MCF 10A (cell line): Measurements from ENCODE around the gene TAB2. TPM values are rescaled to one million over a fixed set of nuclear protein-coding genes. Genes with fewer than 3 reads are reported as not detected.

Source experiments
- BruUV-seq: library from RNA; stranded (reverse); fragments of 400-500 nt; replicated peaks from 2 replicates; lab custom pipeline; 2021; lab: Mats Ljungman, UMichigan
- CTCF ChIA-PET: fragments of 300-600 bp; sonication (Branson Sonifier 250); formaldehyde crosslinking; extraction: SDS; loops from one replicate; lab custom pipeline; 2021; ENCODE audit warnings: antibody characterized with exemption, inconsistent platforms; lab: Yijun Ruan, JAX
- POLR2A ChIA-PET: fragments of 300-600, 350-650 bp; sonication (Branson Sonifier 250); formaldehyde crosslinking; extraction: SDS; loops from one replicate; lab custom pipeline; 2020; ENCODE audit warnings: antibody characterized with exemption, inconsistent platforms; lab: Yijun Ruan, JAX
- DNase-seq: peaks from one replicate; pipeline ENCODE4 v3.0.0-alpha.2; 2018; ENCODE audit not compliant: unreplicated experiment
- H3K27ac Mint-ChIP-seq: one replicate; pipeline ENCODE4 v1.8.0; 2022; ENCODE audit warnings: mild to moderate bottlenecking, low read depth, mixed read lengths; ENCODE audit not compliant: unreplicated experiment
- H3K27me3 Mint-ChIP-seq: one replicate; pipeline ENCODE4 v1.8.0; 2022; ENCODE audit warnings: mixed read lengths; ENCODE audit not compliant: insufficient read depth, unreplicated experiment
- H3K36me3 Mint-ChIP-seq: one replicate; pipeline ENCODE4 v1.8.0; 2022; ENCODE audit warnings: mild to moderate bottlenecking, moderate library complexity, mixed read lengths; ENCODE audit not compliant: insufficient read depth, unreplicated experiment
- H3K4me1 Mint-ChIP-seq: one replicate; pipeline ENCODE4 v1.8.0; 2022; ENCODE audit warnings: mixed read lengths; ENCODE audit not compliant: insufficient read depth, unreplicated experiment
- H3K4me3 Mint-ChIP-seq: one replicate; pipeline ENCODE4 v1.8.0; 2022; ENCODE audit warnings: mild to moderate bottlenecking, moderate library complexity, mixed read lengths; ENCODE audit not compliant: unreplicated experiment
- H3K9me3 Mint-ChIP-seq: one replicate; pipeline ENCODE4 v1.8.0; 2022; ENCODE audit warnings: mixed read lengths; ENCODE audit not compliant: unreplicated experiment
- intact Hi-C: fragments of 100-400 bp; cut with micrococcal nuclease; formaldehyde crosslinking; loops from 2 replicates; pipeline ENCODE4 v1.14.1; 2022
- total RNA-seq: library from RNA; stranded (reverse); gene quantifications from 2 replicates; pipeline ENCODE4 v1.2.3, GENCODE V29; 2022
- TF ChIP-seq, protein P1 (sequence below): fragments of 200-600 bp; IDR thresholded peaks from one replicate; pipeline ENCODE4 v1.8.0; 2022; ENCODE audit warnings: antibody characterized with exemption, mild to moderate bottlenecking; ENCODE audit not compliant: unreplicated experiment

The TAB2 gene
- total RNA-seq, 1 experiment from 2014 or later, result 76.4 TPM

DNA sequence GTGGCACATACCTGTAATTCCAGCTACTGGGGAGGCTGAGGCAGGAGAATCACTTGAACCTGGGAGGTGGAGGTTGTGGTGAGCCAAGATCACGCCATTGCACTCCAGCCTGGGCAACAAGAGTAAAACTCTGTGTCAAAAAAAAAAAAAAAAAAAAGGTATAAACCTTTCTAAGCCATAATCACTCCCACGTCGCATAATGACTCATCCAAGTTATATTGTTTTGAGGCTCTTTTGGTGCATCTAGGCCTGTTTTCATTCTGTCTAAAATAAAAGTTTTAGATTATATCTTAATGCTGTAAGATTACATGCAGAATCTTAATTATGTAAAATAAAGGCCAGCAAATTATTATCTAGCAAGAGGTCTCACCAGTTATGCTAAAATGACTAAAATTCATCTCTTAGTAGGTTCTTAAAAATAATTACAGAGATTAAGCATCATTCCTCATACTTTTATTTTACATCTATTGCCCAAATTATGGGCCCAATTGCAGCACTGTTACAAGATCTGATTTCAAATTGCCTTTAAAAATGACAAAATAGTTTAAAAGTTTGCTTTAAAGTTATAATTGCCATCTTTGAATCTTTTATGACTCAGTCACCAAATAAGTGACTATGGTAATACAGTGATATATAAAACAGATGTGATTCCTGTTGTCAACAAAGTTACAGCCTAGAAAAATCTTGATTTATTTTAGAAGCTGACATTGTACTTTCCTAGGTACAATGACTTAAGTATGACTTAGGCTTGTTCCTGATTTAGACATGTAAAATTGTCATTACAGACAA, 72.2 kb downstream of the TAB2 start:
- TF ChIP-seq, protein P1, sequence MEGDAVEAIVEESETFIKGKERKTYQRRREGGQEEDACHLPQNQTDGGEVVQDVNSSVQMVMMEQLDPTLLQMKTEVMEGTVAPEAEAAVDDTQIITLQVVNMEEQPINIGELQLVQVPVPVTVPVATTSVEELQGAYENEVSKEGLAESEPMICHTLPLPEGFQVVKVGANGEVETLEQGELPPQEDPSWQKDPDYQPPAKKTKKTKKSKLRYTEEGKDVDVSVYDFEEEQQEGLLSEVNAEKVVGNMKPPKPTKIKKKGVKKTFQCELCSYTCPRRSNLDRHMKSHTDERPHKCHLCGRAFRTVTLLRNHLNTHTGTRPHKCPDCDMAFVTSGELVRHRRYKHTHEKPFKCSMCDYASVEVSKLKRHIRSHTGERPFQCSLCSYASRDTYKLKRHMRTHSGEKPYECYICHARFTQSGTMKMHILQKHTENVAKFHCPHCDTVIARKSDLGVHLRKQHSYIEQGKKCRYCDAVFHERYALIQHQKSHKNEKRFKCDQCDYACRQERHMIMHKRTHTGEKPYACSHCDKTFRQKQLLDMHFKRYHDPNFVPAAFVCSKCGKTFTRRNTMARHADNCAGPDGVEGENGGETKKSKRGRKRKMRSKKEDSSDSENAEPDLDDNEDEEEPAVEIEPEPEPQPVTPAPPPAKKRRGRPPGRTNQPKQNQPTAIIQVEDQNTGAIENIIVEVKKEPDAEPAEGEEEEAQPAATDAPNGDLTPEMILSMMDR, result no peak
- Mint-ChIP-seq H3K4me1 (peaks cover 24% of the 10 kb centered on the region), H3K4me3 (no peak overlapping the region), H3K9me3 (no peaks in the 10 kb centered on the region), H3K27ac (no peak overlapping the region), H3K27me3 (no peaks in the 10 kb centered on the region), H3K36me3 (peaks cover 58% of the 10 kb centered on the region)
- ChIA-PET CTCF (interaction anchor here (0.6 to 0.7 kb wide), 2 partner anchors 113 to 360 kb away, joined by 3 to 4 read pairs; no protein-coding TSS in a partner anchor), POLR2A (interaction anchor here (0.6 to 2.1 kb wide), 3 partner anchors 32 to 57 kb away, joined by 3 to 17 read pairs (median 3); no protein-coding TSS in a partner anchor)
- no peak for DNase-seq
- BruUV-seq, result no TSS peak
- intact Hi-C loops, result no loop called here

DNA sequence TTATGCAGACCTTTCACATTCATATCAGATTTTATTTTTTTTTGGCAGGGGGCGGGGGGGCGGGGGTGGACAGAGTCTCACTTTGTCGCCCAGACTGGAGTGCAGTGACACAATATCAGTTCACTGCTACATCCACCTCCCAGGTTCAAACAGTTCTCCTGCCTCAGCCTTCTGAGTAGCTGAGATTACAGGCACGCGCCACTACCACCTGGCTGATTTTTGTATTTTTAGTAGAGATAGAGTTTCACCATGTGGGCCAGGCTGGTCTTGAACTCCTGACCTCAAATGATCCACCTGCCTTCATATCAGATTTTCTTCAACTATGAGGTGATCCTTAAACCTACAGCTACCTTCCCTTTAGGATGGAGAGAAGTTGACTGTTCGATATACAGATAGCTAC, 74.6 kb downstream of the TAB2 start:
- DNase-seq, result no peak
- peaks cover 56% of the 10 kb centered on the region for H3K36me3 Mint-ChIP-seq
- ChIA-PET POLR2A (interaction anchor here (0.9 to 2.4 kb wide), 6 partner anchors 10 to 75 kb away, joined by 3 to 8 read pairs (median 3); partner anchors contain the start of gene TAB2), CTCF (interaction anchor here (0.5 to 0.8 kb wide), 3 partner anchors 18 to 310 kb away, joined by 3 to 4 read pairs (median 3); no protein-coding TSS in a partner anchor)
- H3K4me3 Mint-ChIP-seq, result no peak overlapping the region
- peaks cover 28% of the 10 kb centered on the region for H3K4me1 Mint-ChIP-seq
- peaks cover 8% of the 10 kb centered on the region for H3K9me3 Mint-ChIP-seq
- H3K27ac Mint-ChIP-seq, result no peak overlapping the region
- TF ChIP-seq, protein P1, result no peak
- H3K27me3 Mint-ChIP-seq, result no peaks in the 10 kb centered on the region
- no TSS peak for BruUV-seq
- intact Hi-C loops, result no loop called here

DNA sequence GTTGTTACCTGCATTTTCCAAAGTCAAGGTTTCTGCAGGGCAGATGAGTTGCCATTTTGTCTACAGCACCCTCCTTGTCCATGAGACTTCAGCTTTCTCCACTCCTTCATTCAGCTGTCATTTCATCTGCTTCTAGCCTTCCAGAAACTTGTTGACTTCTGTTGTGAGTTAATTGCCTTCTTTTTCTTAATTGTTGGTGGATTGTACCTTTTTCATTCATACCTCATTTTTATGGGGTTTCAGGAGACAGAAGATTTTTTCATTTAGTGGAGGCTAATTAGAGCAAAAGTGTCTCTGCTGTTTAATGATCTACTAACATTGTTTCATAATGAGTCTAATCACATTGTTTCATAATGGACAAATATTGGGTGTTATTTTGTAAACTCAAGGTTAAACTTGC, 75.0 kb downstream of the TAB2 start:
- TF ChIP-seq, protein P1, result no peak
- DNase-seq, result no peak
- CTCF ChIA-PET, result interaction anchor here (0.5 to 0.8 kb wide), 2 partner anchors 298 to 311 kb away, joined by 3 to 4 read pairs; no protein-coding TSS in a partner anchor
- intact Hi-C loops, result no loop called here
- no peak overlapping the region for H3K27ac Mint-ChIP-seq
- H3K9me3 Mint-ChIP-seq, result peaks cover 8% of the 10 kb centered on the region
- H3K36me3 Mint-ChIP-seq, result peaks cover 55% of the 10 kb centered on the region
- peaks cover 28% of the 10 kb centered on the region for H3K4me1 Mint-ChIP-seq
- POLR2A ChIA-PET, result interaction anchor here (0.6 to 2.4 kb wide), 8 partner anchors 9 to 309 kb away, joined by 3 to 8 read pairs (median 3); partner anchors contain the start of gene TAB2
- no TSS peak for BruUV-seq
- H3K27me3 Mint-ChIP-seq, result no peaks in the 10 kb centered on the region
- H3K4me3 Mint-ChIP-seq, result no peak overlapping the region

DNA sequence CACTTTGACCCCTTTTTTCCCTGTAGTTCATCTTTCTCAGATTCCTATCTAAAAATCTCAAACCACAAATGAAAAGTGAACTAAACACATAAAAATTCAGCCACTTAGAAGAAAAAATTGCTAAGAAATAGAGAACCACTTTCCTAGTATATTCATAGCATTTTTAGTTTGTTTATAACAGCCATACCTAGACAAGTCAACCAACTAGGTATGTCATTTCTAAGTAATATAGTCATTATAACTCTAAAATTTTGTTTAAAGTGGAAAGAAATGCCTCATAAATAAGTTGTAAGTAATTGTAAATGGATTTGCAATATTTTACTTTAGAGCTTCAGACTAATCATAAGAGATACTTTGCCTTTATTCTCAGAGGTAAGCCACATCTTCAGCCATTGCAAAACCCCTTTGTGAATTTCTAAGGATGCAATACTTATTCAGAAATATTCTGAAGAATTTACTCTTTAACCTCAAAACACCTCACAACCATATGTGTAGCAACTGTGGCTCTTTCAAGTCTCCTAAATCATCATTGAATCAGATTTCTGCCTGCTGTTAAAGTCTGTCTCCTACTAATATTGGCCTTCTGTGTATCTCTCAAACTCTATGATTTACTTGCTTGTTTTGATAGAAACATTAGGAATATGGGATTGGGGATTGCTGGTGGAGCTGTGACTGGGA, 75.6 kb downstream of the TAB2 start:
- H3K27ac Mint-ChIP-seq, result no peak overlapping the region
- TF ChIP-seq, protein P1, result no peak
- DNase-seq, result no peak
- H3K27me3 Mint-ChIP-seq, result no peaks in the 10 kb centered on the region
- no TSS peak for BruUV-seq
- H3K4me1 Mint-ChIP-seq, result peaks cover 28% of the 10 kb centered on the region
- H3K4me3 Mint-ChIP-seq, result no peak overlapping the region
- POLR2A ChIA-PET, result interaction anchor here (0.6 to 2.4 kb wide), 4 partner anchors 44 to 309 kb away, joined by 3 to 8 read pairs (median 4); partner anchors contain the start of gene TAB2
- intact Hi-C loops, result no loop called here
- H3K9me3 Mint-ChIP-seq, result peaks cover 8% of the 10 kb centered on the region
- CTCF ChIA-PET, result no interaction called here
- peaks cover 55% of the 10 kb centered on the region for H3K36me3 Mint-ChIP-seq
